Endothelial cell of umbilical vein (primary cell): ENCODE results near the gene SFRP2. TPM values are rescaled to one million over a fixed set of nuclear protein-coding genes. Genes with fewer than 3 reads are reported as not detected.

Experiments
- BruUV-seq: library from RNA; stranded (reverse); fragments of 400-500 nt; replicated peaks from 2 replicates; lab custom pipeline; 2021; lab: Mats Ljungman, UMichigan
- CTCF ChIA-PET: fragments of 300-600, 350-600 bp; sonication (Branson Sonifier 250); formaldehyde crosslinking; loops from one replicate; lab custom pipeline; 2021; ENCODE audit warnings: antibody characterized with exemption, inconsistent platforms; lab: Charles Lee
- POLR2A ChIA-PET: fragments of 300-600, 350-600 bp; sonication (Branson Sonifier 250); formaldehyde crosslinking; loops from one replicate; lab custom pipeline; 2021; ENCODE audit warnings: antibody characterized with exemption, inconsistent platforms; lab: Charles Lee
- DNase-seq: peaks from one replicate; pipeline ENCODE4 v3.0.0-alpha.2; 2011; ENCODE audit warnings: low read depth, low spot score
- FAIRE-seq: peaks from 2 replicates; lab custom pipeline; 2011; peaks lifted over from hg19 to GRCh38; lab: Jason Lieb, UNC
- H2AFZ ChIP-seq: 2 replicates; pipeline ENCODE4 v1.6.0; 2012; ENCODE audit warnings: low read depth, low read length, control low read depth, inconsistent platforms
- H3K27ac ChIP-seq: 2 replicates; pipeline ENCODE4 v1.5.1; 2011; ENCODE audit warnings: low read depth, mild to moderate bottlenecking, control low read depth, low read length, moderate library complexity; ENCODE audit not compliant: insufficient read depth
- H3K27me3 ChIP-seq, 2 experiments: 2 replicates each; pipeline versions ENCODE4 v1.6.0 to v1.6.1; 2011; ENCODE audit warnings: low read length in 2 of 2, mixed read lengths in 1 of 2; ENCODE audit not compliant: control insufficient read depth in 2 of 2, insufficient read depth in 2 of 2
- H3K36me3 ChIP-seq, 2 experiments: 2 replicates in 1 of 2; 3 replicates in 1 of 2; pipeline ENCODE4 v1.5.1; 2011; ENCODE audit warnings: low read length in 2 of 2, mild to moderate bottlenecking in 1 of 2, moderate library complexity in 1 of 2; ENCODE audit not compliant: control insufficient read depth in 2 of 2, insufficient read depth in 2 of 2; ENCODE audit errors: extremely low read depth in 1 of 2
- H3K4me1 ChIP-seq: 3 replicates; pipeline ENCODE4 v1.5.1; 2011; ENCODE audit warnings: mild to moderate bottlenecking, low read length; ENCODE audit not compliant: control insufficient read depth, insufficient read depth; ENCODE audit errors: extremely low read depth
- H3K4me2 ChIP-seq: 2 replicates; pipeline ENCODE4 v1.6.1; 2011; ENCODE audit warnings: low read length, control low read depth, mixed read lengths; ENCODE audit not compliant: insufficient read depth
- H3K4me3 ChIP-seq, 3 experiments: fragments of 200-600 bp in 1 of 3; sonication (generic), shearing (Covaris generic) in 1 of 3; replicated peaks in 1 of 3; 2 replicates each; pipeline ENCODE4 v1.5.1; 2011 to 2016; ENCODE audit warnings: control low read depth in 3 of 3, low read length in 3 of 3, mild to moderate bottlenecking in 2 of 3, inconsistent platforms in 1 of 3, low read depth in 1 of 3, moderate library complexity in 1 of 3; ENCODE audit not compliant: insufficient read depth in 1 of 3
- H3K79me2 ChIP-seq: 2 replicates; pipeline ENCODE4 v1.6.0; 2012; ENCODE audit warnings: low read length, inconsistent platforms; ENCODE audit not compliant: control insufficient read depth, insufficient read depth
- H3K9ac ChIP-seq: replicated peaks from 2 replicates; pipeline ENCODE3; 2011; ENCODE audit warnings: low read length, control low read depth; ENCODE audit not compliant: insufficient read depth; ENCODE audit errors: extremely low read depth
- H3K9me1 ChIP-seq: replicated peaks from 3 replicates; pipeline ENCODE4 v1.6.0; 2011; ENCODE audit warnings: mild to moderate bottlenecking, low read length; ENCODE audit not compliant: control insufficient read depth, insufficient read depth; ENCODE audit errors: extremely low read depth
- H3K9me3 ChIP-seq: replicated peaks from 2 replicates; pipeline ENCODE4 v1.5.1; 2012; ENCODE audit warnings: low read length, inconsistent platforms; ENCODE audit not compliant: control insufficient read depth, insufficient read depth
- H4K20me1 ChIP-seq: replicated peaks from 2 replicates; pipeline ENCODE3; 2011; ENCODE audit warnings: mild to moderate bottlenecking, low read length; ENCODE audit not compliant: control insufficient read depth, insufficient read depth; ENCODE audit errors: extremely low read depth
- CTCF ChIP-seq, 2 donors: IDR thresholded peaks; 1 replicate in 1 of 2; 2 replicates in 1 of 2; pipeline ENCODE4 v1.5.1; 2011; ENCODE audit warnings: low read length in 2 of 2, mild to moderate bottlenecking in 2 of 2, moderate library complexity in 2 of 2, control low read depth in 1 of 2, inconsistent platforms in 1 of 2, low read depth in 1 of 2; ENCODE audit not compliant: insufficient read depth in 1 of 2; ENCODE audit errors: extremely low read depth in 1 of 2
- EZH2 ChIP-seq: IDR thresholded peaks from 2 replicates; pipeline ENCODE4 v1.6.1; 2012; ENCODE audit warnings: borderline replicate concordance, low read depth, mild to moderate bottlenecking, moderate library complexity, low read length, inconsistent platforms; ENCODE audit not compliant: severe bottlenecking
- GATA2 ChIP-seq: IDR thresholded peaks from 2 replicates; pipeline ENCODE4 v1.7.0; 2011; ENCODE audit warnings: low read depth, mild to moderate bottlenecking, moderate library complexity, mixed read lengths, low read length; ENCODE audit not compliant: insufficient read length, insufficient read depth
- MYC ChIP-seq: IDR thresholded peaks from one replicate; pipeline ENCODE4 v1.6.1; 2011; ENCODE audit warnings: mild to moderate bottlenecking, low read depth, low read length
- POLR2AphosphoS5 ChIP-seq: IDR thresholded peaks from 2 replicates; pipeline ENCODE4 v1.6.1; 2012; ENCODE audit warnings: low read depth, mild to moderate bottlenecking, control low read depth, low read length, moderate library complexity; ENCODE audit not compliant: insufficient read depth
- dilution Hi-C: fragments of 300-500 bp; cut with MboI; formaldehyde crosslinking; loops from one replicate; pipeline ENCODE4 v1.15.0; 2019; ENCODE audit warnings: low sequenced_read_pairs; ENCODE audit not compliant: extremely low pct_ligation_motif_present
- intact Hi-C: fragments of 100-400 bp; cut with micrococcal nuclease; formaldehyde crosslinking; loops from one replicate; pipeline ENCODE4 v1.10.0; 2022
- polyA plus RNA-seq, 4 experiments: library from polyadenylated mRNA; depleted of rRNA in 3 of 4; stranded (reverse) in 3 of 4; unstranded in 1 of 4; fragments of >200 nt; gene quantifications; 2 replicates each; pipeline versions ENCODE4 v1.2.1 to v1.2.3, GENCODE V29; 2011 to 2012; ENCODE audit warnings: missing spikeins in 1 of 4
- total RNA-seq: library from RNA; stranded (reverse); gene quantifications from 2 replicates; pipeline ENCODE4 v1.2.3, GENCODE V29; 2021

Gene SFRP2
- total and polyA plus RNA-seq, 2 donors (not counting 3 experiments of a cell fraction or from before 2014, with no cell fraction given), result 0.04 TPM; not detected in 1

DNA sequence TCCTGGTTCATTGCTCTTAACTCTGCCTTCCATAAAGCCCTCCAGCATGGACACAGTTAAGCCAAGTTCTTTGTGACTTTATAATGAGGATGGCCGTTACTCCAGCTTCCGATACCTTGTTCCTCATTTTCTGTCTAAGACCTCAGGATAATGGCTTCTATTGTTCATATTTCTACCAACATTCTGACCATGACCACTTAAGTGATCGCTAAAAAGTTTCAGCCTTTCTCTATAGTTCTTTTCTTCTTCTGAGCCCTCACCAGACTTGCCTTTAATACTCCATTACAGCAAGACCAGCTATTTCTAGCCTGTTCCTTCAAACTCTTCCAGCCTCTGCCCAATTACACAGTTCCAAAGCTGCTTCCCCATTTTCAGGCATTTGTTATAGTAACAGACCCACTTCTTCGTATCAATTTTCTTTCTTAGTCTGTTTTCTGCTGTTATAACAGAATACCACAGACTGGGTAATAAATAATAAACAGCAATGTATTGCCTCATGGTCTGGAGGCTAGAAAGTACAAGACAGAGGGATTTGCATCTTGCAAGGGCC is 41.4 kb downstream of the SFRP2 start:
- CTCF ChIA-PET, result interaction anchor here (1.1 to 5.8 kb wide), 4 partner anchors 9 to 113 kb away, joined by 3 to 96 read pairs (median 3); no protein-coding TSS in a partner anchor
- BruUV-seq, result no TSS peak

More for the DNA sequence above, 41.4 kb downstream of the SFRP2 start:
- Histone ChIP-seq H3K79me2 (no peaks in the 10 kb centered on the region), H3K27me3 (peaks cover 3 to 7% of the 10 kb centered on the region in 2 experiments), H3K27ac (no peak overlapping the region), H3K4me2 (no peak overlapping the region), H3K9me1 (no peaks in the 10 kb centered on the region), H3K9me3 (no peaks in the 10 kb centered on the region), H3K4me1 (no peaks in the 10 kb centered on the region), H3K9ac (no peak overlapping the region), H3K4me3 (no peak overlapping the region), H3K36me3 (no peaks in the 10 kb centered on the region), H2AFZ (no peak overlapping the region), H4K20me1 (no peaks in the 10 kb centered on the region)
- TF ChIP-seq MYC, result no peak
- no peak for TF ChIP-seq GATA2
- TF ChIP-seq CTCF (IDR thresholded peaks at IDR 0.05; ENCODE audit: extremely low read depth in 1 of 2, insufficient read depth in 1 of 2, low read depth in 1 of 2, low read length in 2 of 2), result no peak
- no peak for TF ChIP-seq EZH2
- TF ChIP-seq POLR2AphosphoS5, result no peak
- FAIRE-seq (no peak), DNase-seq (no peak)
- POLR2A ChIA-PET, result no interaction called here
- intact Hi-C loops, result no loop called here
- dilution Hi-C loops, result no loop called here
